Upper lobe of right lung (tissue), 1 donor: ENCODE results near the gene SHC4. TPM values are rescaled to one million over a fixed set of nuclear protein-coding genes. Genes with fewer than 3 reads are reported as not detected.

Experiments used
- ATAC-seq: fragments of 200-7000 bp; cut with Tn5 transposase; one replicate; pipeline ENCODE4 v1.9.1; 2020; ENCODE audit warnings: mild to moderate bottlenecking, moderate library complexity
- DNase-seq: peaks from one replicate; pipeline ENCODE4 v3.0.0-alpha.2; 2020
- H3K27ac ChIP-seq: fragments of 200-600 bp; one replicate; pipeline ENCODE4 v1.8.0; 2022
- H3K27me3 ChIP-seq: fragments of 200-600 bp; one replicate; pipeline ENCODE4 v1.8.0; 2022; ENCODE audit warnings: mild to moderate bottlenecking
- H3K36me3 ChIP-seq: fragments of 200-600 bp; one replicate; pipeline ENCODE4 v1.8.0; 2022
- H3K4me1 ChIP-seq: fragments of 200-600 bp; one replicate; pipeline ENCODE4 v1.8.0; 2022
- H3K4me3 ChIP-seq: fragments of 200-600 bp; one replicate; pipeline ENCODE4 v1.8.0; 2022; ENCODE audit warnings: mild to moderate bottlenecking
- H3K9me3 ChIP-seq: fragments of 200-600 bp; one replicate; pipeline ENCODE4 v1.8.0; 2022
- intact Hi-C: fragments of 100-400 bp; cut with DNase I; formaldehyde crosslinking; loops from one replicate; pipeline ENCODE4 v1.11.0; 2022
- total RNA-seq: library from RNA; stranded (reverse); fragmentation: NEBNext Ultra II Directional; extraction: Animal tissue kit (Norgen Biotek cat#: 25700); gene quantifications from one replicate; pipeline ENCODE4 v1.2.1, GENCODE V29; 2021
- TF ChIP-seq, protein P1 (sequence below): fragments of 200-600 bp; IDR thresholded peaks from one replicate; pipeline ENCODE4 v1.8.0; 2022; ENCODE audit warnings: antibody characterized with exemption
- donor health status: DM: no; HTN: yes; CAD: no; lungs with severe emphysema.

Gene SHC4
- total RNA-seq, 1 donor from 2014 or later, result 0.32 TPM

DNA sequence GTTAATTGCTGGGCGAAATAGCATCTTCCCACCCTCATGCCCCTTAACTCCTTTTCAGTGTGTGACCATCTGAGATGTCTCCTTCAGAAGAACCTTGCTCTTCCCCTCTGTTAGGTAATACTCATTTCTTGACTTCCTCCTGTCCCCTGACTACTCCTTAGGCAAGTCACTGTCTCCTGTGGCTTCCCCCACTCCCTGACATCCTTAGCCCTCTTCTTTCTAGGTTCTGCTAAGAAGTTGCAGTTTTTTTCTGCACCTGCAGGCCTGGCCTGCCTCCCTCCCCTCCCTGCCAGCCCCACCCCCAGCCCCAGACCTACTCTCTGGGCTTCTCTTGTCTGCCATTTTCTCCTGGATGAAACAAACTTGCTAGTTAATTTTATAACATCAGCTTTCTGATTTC is 101.0 kb downstream of the SHC4 start:
- TF ChIP-seq, protein P1, sequence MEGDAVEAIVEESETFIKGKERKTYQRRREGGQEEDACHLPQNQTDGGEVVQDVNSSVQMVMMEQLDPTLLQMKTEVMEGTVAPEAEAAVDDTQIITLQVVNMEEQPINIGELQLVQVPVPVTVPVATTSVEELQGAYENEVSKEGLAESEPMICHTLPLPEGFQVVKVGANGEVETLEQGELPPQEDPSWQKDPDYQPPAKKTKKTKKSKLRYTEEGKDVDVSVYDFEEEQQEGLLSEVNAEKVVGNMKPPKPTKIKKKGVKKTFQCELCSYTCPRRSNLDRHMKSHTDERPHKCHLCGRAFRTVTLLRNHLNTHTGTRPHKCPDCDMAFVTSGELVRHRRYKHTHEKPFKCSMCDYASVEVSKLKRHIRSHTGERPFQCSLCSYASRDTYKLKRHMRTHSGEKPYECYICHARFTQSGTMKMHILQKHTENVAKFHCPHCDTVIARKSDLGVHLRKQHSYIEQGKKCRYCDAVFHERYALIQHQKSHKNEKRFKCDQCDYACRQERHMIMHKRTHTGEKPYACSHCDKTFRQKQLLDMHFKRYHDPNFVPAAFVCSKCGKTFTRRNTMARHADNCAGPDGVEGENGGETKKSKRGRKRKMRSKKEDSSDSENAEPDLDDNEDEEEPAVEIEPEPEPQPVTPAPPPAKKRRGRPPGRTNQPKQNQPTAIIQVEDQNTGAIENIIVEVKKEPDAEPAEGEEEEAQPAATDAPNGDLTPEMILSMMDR, result no peak
- no peak overlapping the region for H3K27ac ChIP-seq
- DNase-seq, result no peak
- peak; percentile 62 for ATAC-seq
- no peaks in the 10 kb centered on the region for H3K27me3 ChIP-seq
- no peak overlapping the region for H3K4me3 ChIP-seq
- intact Hi-C loops, result loop anchor here (10.0 kb wide), 1 partner anchor 282 kb away; no protein-coding TSS in a partner anchor
- no peaks in the 10 kb centered on the region for H3K9me3 ChIP-seq
- H3K4me1 ChIP-seq, result no peaks in the 10 kb centered on the region
- no peaks in the 10 kb centered on the region for H3K36me3 ChIP-seq

DNA sequence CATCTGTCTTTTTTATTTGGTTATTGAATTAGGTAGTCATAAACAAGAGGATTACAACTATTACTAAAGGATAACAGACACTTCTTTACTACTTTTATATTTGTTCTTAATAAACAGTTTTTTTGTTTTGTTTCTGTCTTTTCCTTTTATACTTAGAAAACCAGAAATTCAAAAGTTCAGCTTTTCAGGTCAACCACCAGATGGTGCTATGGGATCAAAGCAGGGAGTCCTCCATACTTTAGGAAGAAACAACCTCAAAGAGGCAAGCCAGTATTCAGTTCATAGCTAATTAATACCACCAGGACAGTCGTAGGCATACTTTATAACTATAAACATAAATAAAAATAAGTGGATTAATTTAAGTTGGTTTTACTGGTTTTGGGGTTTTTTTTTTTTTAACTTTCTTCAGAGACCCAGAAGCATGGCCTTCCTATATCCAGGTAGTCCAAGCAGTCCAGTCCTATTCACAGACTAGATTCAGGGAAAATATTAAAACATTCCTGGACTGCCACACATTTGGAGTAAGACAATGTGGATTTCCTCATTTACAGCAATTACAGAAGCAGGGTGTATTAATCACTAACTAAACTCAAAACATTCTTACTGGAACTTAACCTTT is 101.8 kb downstream of the SHC4 start:
- no peaks in the 10 kb centered on the region for H3K27me3 ChIP-seq
- H3K36me3 ChIP-seq, result no peaks in the 10 kb centered on the region
- DNase-seq, result no peak
- H3K4me3 ChIP-seq, result no peak overlapping the region
- intact Hi-C loops, result loop anchor here (10.0 kb wide), 1 partner anchor 283 kb away; no protein-coding TSS in a partner anchor
- H3K27ac ChIP-seq, result no peak overlapping the region
- peak; percentile 84 for ATAC-seq
- H3K4me1 ChIP-seq, result no peaks in the 10 kb centered on the region
- TF ChIP-seq, protein P1, result peak; percentile 95
- H3K9me3 ChIP-seq, result no peaks in the 10 kb centered on the region

DNA sequence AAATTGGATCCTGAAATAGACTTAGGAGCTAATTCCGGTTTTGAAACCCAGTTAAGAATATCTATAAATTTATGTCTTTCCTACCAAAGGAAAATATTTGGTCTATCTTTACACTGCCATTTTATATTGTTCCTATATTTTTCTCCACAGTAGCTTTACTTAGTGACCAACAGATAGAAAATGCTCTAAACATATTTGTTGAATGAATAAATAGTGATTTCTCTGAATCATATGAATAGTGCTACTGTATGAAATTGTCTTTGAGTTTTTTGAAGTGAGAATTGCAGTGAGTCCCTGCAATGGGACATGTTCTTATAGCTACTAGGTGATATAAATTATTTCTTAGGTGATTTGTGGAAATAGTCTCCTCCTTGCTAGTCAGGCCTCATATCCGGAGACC is 104.3 kb downstream of the SHC4 start:
- no peak for ATAC-seq
- no peak overlapping the region for H3K4me3 ChIP-seq
- DNase-seq, result no peak
- TF ChIP-seq, protein P1, result no peak
- no peaks in the 10 kb centered on the region for H3K27me3 ChIP-seq
- intact Hi-C loops, result no loop called here
- H3K9me3 ChIP-seq, result no peaks in the 10 kb centered on the region
- H3K4me1 ChIP-seq, result peaks cover 3% of the 10 kb centered on the region
- H3K27ac ChIP-seq, result no peak overlapping the region
- H3K36me3 ChIP-seq, result no peaks in the 10 kb centered on the region

DNA sequence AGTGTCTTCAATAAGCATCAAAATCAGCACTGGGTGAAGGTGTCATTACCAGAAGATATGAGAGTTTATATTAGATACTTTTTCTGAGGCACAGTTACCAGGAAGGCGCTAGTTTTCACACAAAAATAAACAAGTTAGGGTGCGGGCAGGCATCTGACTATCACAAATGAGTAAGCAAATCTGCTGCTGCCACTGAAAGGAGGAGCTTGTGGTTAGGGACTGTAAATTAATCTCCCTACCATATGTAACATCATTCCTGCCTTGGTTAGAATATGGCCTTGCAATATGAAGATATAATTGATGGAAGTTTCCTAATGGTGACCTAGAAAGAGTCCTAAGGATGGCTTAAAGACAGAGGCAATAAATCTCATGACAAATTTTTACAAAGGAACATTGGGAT is 105.3 kb downstream of the SHC4 start:
- intact Hi-C loops, result no loop called here
- H3K9me3 ChIP-seq, result no peaks in the 10 kb centered on the region

DNA sequence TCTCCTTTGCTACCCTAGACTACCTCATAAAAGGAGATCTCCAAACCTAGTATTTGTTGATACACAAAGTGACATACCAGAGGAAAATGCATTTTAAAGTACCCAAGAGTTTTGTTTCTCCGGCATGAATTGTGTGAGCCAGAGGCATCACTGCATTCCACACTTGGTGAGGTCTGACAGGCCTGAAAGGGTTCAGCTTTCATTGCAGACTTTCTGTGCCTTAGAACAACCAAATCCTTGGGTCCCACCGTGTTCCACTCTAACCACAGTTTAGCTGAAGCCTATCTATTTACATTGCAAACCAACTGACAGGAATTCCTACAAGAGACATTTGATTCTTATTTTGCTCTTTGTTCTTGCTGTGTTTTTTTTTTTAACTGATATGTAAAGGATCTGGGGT is 106.8 kb downstream of the SHC4 start:
- no peaks in the 10 kb centered on the region for H3K27me3 ChIP-seq
- H3K27ac ChIP-seq, result no peak overlapping the region
- DNase-seq (no peak), ATAC-seq (no peak)
- TF ChIP-seq, protein P1, result no peak
- peaks cover 3% of the 10 kb centered on the region for H3K4me1 ChIP-seq
- no peaks in the 10 kb centered on the region for H3K9me3 ChIP-seq
- H3K4me3 ChIP-seq, result no peak overlapping the region
- intact Hi-C loops, result no loop called here
- no peaks in the 10 kb centered on the region for H3K36me3 ChIP-seq

More for the DNA sequence above, 105.3 kb downstream of the SHC4 start:
- DNase-seq, result no peak
- no peaks in the 10 kb centered on the region for H3K27me3 ChIP-seq
- H3K4me3 ChIP-seq, result no peak overlapping the region
- no peak overlapping the region for H3K27ac ChIP-seq
- no peaks in the 10 kb centered on the region for H3K36me3 ChIP-seq
- peaks cover 3% of the 10 kb centered on the region for H3K4me1 ChIP-seq
- TF ChIP-seq, protein P1, result no peak
- ATAC-seq, result no peak
